Fibroblast of mammary gland (primary cell): ENCODE data around the gene SLC16A7.

Experiments used
- DNase-seq: peaks from one replicate; pipeline ENCODE4 v3.0.0-alpha.2; 2010; ENCODE audit warnings: low read depth
- H3K4me3 ChIP-seq: 2 replicates; pipeline ENCODE4 v1.5.1; 2011; ENCODE audit warnings: low read depth, mild to moderate bottlenecking, low read length, moderate library complexity; ENCODE audit not compliant: control insufficient read depth
- CTCF ChIP-seq: conservative IDR thresholded peaks from 2 replicates; pipeline ENCODE4 v1.5.1; 2011; ENCODE audit warnings: low read depth, low read length, inconsistent platforms; ENCODE audit not compliant: control insufficient read depth, insufficient read depth

SLC16A7 gene

GRCh38 chr12:59715434-59715833 lies 119.6 kb downstream of the SLC16A7 start:
- no peak for TF ChIP-seq CTCF
- no peak for DNase-seq
- H3K4me3 ChIP-seq: no peak overlapping the region

GRCh38 chr12:59716043-59716442 lies 120.2 kb downstream of the SLC16A7 start:
- no peak overlapping the region for H3K4me3 ChIP-seq
- no peak for DNase-seq
- no peak for TF ChIP-seq CTCF

- no peak for TF ChIP-seq CTCF
- no peak overlapping the region for H3K4me3 ChIP-seq
These were observed 121.6 kb downstream of the SLC16A7 start for GRCh38 chr12:59717436-59717835.

GRCh38 chr12:59719701-59720100 lies 123.9 kb downstream of the SLC16A7 start:
- no peak for TF ChIP-seq CTCF
- H3K4me3 ChIP-seq: no peak overlapping the region
- no peak for DNase-seq

More at GRCh38 chr12:59717436-59717835, 121.6 kb downstream of the SLC16A7 start:
- no peak for DNase-seq

GRCh38 chr12:59723520-59723919 lies 127.7 kb downstream of the SLC16A7 start:
- peak; percentile 21 for DNase-seq
- no peak overlapping the region for H3K4me3 ChIP-seq
- TF ChIP-seq CTCF: no peak

- no peak overlapping the region for H3K4me3 ChIP-seq
- no peak for TF ChIP-seq CTCF
- DNase-seq: no peak
These were observed 128.3 kb downstream of the SLC16A7 start for GRCh38 chr12:59724011-59724695.
